Thymus (tissue), 11 donors: ENCODE results near the gene FOXP4. TPM values are rescaled to one million over a fixed set of nuclear protein-coding genes. Genes with fewer than 3 reads are reported as not detected.
"Not testable (repeated sequence)": the region's sequence is repeated elsewhere in the genome, so short reads cannot be mapped to it uniquely, and the experiment has no call there.

ENCODE experiments used
- DNase-seq, 9 donors: peaks; one replicate each; pipeline ENCODE4 v3.0.0-alpha.2; 2013; ENCODE audit warnings: low spot score in 9 of 9, low read depth in 6 of 9, missing footprints in 1 of 9
- H3K27ac ChIP-seq, 2 donors: one replicate each; pipeline ENCODE4 v1.5.1; 2013; ENCODE audit warnings: control low read depth in 1 of 2, low read depth in 1 of 2, low read length in 1 of 2, mild to moderate bottlenecking in 1 of 2, moderate library complexity in 1 of 2
- H3K27me3 ChIP-seq, 2 donors: one replicate each; pipeline ENCODE4 v1.5.1; 2013; ENCODE audit warnings: low read length in 1 of 2; ENCODE audit not compliant: control insufficient read depth in 2 of 2, insufficient read depth in 1 of 2
- H3K36me3 ChIP-seq, 2 donors: one replicate each; pipeline ENCODE4 v1.5.1; 2013; ENCODE audit warnings: low read length in 1 of 2, mild to moderate bottlenecking in 1 of 2, moderate library complexity in 1 of 2; ENCODE audit not compliant: control insufficient read depth in 2 of 2, insufficient read depth in 2 of 2
- H3K4me1 ChIP-seq, 2 donors: one replicate each; pipeline ENCODE4 v1.5.1; 2013; ENCODE audit warnings: low read length in 2 of 2; ENCODE audit not compliant: control insufficient read depth in 2 of 2, insufficient read depth in 2 of 2
- H3K4me3 ChIP-seq, 2 donors: one replicate each; pipeline ENCODE4 v1.5.1; 2013; ENCODE audit warnings: low read length in 2 of 2, control low read depth in 1 of 2, mild to moderate bottlenecking in 1 of 2
- H3K9me3 ChIP-seq, 2 donors: one replicate each; pipeline ENCODE4 v1.5.1; 2013; ENCODE audit warnings: low read length in 1 of 2, mild to moderate bottlenecking in 1 of 2; ENCODE audit not compliant: control insufficient read depth in 2 of 2, insufficient read depth in 1 of 2
- WGBS: extraction: QIAGEN DNeasy Blood & Tissue Kit; methylation state at CpG from one replicate; pipeline ENCODE4 v1.1.7; 2013; 5-methylcytosine and 5-hydroxymethylcytosine counted together
- polyA plus RNA-seq: library from polyadenylated mRNA; stranded (reverse); fragments of 200-250 nt; gene quantifications from one replicate; pipeline ENCODE4 v1.2.3, GENCODE V29; 2013
- total RNA-seq: library from RNA; stranded (reverse); fragments of 120-200 nt; gene quantifications from one replicate; pipeline ENCODE4 v1.2.4, GENCODE V29; 2013
- donor health status: healthy.

The FOXP4 gene
- total and polyA plus RNA-seq, 2 donors, result 2.0 to 15.0 TPM

DNA sequence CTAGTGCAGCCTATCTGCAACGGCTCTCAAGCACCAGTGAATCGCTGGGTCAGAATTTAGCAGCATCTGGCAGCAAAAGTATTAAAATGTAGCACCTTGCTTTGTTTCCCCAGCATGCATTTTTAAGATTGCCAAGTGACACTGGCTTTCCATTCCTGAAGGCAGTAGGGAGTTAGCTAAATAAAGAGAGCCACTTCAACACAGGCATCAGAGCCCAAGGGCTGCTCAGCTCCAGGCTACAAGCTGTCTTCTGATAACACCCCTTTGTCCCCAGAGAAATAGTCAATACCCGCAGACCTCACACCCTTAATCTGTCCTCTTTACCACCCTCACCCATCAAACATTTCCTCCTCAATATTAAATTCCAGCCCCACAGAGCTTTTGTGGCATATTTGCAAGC, 72.4 kb downstream of the FOXP4 start:
- no peak for DNase-seq
- Histone ChIP-seq H3K27me3 (no peaks in the 10 kb centered on the region), H3K27ac (no peak overlapping the region), H3K9me3 (no peaks in the 10 kb centered on the region), H3K4me1 (no peaks in the 10 kb centered on the region), H3K4me3 (no peak overlapping the region), H3K36me3 (no peaks in the 10 kb centered on the region)
- 95% methylated on average over 3 of the region's 3 CpGs for WGBS

DNA sequence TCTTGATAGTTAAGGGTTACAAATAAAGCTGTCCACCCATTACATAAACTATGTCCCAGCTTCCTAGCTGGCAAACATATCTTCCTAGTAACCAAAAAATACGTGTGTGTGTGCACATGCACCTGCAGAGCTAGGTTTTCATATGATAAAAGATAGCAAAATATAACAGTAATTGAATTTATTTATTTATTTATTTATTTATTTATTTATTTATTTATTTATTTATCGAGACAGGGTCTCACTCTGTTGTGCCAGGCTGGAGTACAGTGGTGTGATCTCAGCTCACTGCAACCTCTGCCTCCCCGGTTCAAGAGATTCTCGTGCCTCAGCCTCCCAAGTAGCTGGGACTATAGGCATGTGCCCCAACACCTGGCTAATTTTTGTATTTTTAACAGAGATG, 73.0 kb downstream of the FOXP4 start:
- H3K9me3 ChIP-seq, H3K4me3 ChIP-seq, H3K27me3 ChIP-seq, H3K27ac ChIP-seq, H3K4me1 ChIP-seq, H3K36me3 ChIP-seq, DNase-seq: not testable (repeated sequence)
- WGBS, result 92% methylated on average over 4 of the region's 4 CpGs

DNA sequence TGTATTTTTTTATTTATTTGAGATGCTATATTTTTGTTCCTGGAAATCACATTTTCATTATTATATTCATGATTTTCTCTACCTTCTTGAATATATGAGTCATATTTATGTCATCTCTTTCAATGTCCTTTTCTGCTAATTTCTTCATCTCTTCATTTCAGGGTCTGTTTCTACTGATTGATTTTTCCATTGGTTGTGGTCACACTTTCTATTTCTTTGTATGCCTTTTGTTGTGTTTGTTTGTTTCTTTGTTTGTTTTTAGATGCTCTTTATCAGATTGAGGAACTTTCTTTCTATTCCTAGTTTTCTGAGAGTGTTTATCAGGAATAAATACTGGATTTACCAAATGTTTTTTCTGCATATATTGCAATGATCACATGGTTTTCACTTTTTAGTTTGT, 75.2 kb downstream of the FOXP4 start:
- no peak for DNase-seq
- Histone ChIP-seq H3K27ac (no peak overlapping the region), H3K4me1 (peaks cover 6 to 19% of the 10 kb centered on the region in 2 donors), H3K36me3 (no peaks in the 10 kb centered on the region), H3K27me3 (no peaks in the 10 kb centered on the region), H3K9me3 (no peaks in the 10 kb centered on the region), H3K4me3 (no peak overlapping the region)

DNA sequence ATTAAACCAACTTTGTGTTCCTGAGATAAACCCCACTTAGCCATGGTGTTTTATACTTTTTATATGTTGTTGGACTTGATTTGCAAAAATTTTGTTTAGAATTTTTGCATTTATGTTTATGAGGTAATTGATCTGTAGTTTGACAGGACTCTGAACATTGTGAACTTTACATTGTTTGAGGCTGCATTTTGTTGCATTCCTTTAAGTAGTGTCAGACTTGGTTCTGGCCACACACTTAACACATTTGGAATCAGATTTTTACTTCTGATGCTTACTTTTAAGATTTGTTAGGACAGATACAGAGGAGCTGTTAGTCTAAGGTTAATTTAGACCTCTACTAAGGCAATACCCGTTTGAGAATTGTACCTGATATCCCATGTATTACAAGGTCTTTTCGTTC, 75.6 kb downstream of the FOXP4 start:
- 92% methylated on average over 2 of the region's 2 CpGs for WGBS
- H3K27me3 ChIP-seq, result no peaks in the 10 kb centered on the region

GRCh38 chr6:41622206-41622988, 76.2 kb downstream of the FOXP4 start:
- no peaks in the 10 kb centered on the region for H3K9me3 ChIP-seq
- H3K27me3 ChIP-seq, result no peaks in the 10 kb centered on the region
- H3K4me3 ChIP-seq, result no peak overlapping the region
- no peak overlapping the region for H3K27ac ChIP-seq
- 92% methylated on average over 3 of the region's 3 CpGs for whole genome bisulfite sequencing
- no peaks in the 10 kb centered on the region for H3K36me3 ChIP-seq
- peaks cover 10 to 26% of the 10 kb centered on the region in 2 donors for H3K4me1 ChIP-seq
- no peak for DNase-seq

More for the DNA sequence above, 75.6 kb downstream of the FOXP4 start:
- H3K27ac ChIP-seq, result no peak overlapping the region
- peaks cover 8 to 21% of the 10 kb centered on the region in 2 donors for H3K4me1 ChIP-seq
- DNase-seq, result no peak
- no peak overlapping the region for H3K4me3 ChIP-seq
- no peaks in the 10 kb centered on the region for H3K36me3 ChIP-seq
- no peaks in the 10 kb centered on the region for H3K9me3 ChIP-seq

- H3K27me3 ChIP-seq, result no peaks in the 10 kb centered on the region
- no peaks in the 10 kb centered on the region for H3K36me3 ChIP-seq
- no peak overlapping the region for H3K4me3 ChIP-seq
- 97% methylated on average over 6 of the region's 6 CpGs for WGBS
- H3K9me3 ChIP-seq, result no peaks in the 10 kb centered on the region
- DNase-seq, result no peak
- H3K4me1 ChIP-seq, result peaks cover 10 to 26% of the 10 kb centered on the region in 2 donors
- H3K27ac ChIP-seq, result no peak overlapping the region
These were observed 77.1 kb downstream of the FOXP4 start for GRCh38 chr6:41623330-41623729.

DNA sequence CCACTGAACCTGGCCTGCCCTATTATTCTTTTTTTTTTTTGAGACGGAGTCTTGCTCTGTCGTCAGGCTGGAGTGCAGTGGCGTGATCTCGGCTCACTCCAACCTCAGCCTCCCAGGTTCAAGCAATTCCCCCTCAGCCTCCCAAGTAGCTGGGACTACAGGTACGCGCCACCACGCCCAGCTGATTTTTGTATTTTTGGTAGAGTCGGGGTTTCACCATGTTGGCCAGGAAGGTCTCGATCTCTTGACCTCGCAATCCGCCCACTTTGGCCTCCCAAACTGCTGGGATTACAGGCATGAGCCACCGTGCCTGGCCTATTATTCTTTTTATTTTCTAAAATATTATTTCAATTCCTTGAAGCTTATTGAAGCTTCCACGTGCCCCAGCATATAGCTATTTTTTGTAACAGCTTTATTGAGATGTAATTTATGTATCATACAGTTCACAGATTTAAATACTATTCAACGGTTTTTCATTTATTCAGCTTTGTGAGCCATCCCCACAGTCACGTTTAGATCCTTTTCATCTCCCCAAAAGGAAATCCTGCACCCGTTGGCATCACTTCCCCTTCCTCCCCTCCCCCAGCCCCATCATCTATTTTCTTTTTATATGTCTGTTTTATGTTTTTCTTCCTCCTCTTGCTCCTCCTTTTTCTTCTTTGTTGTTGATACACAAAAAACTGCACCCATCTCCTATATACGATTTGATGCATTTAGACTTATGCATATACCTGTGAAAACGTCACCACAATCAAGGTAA, 78.6 kb downstream of the FOXP4 start:
- no peak overlapping the region for H3K4me3 ChIP-seq
- 79% methylated on average over 18 of the region's 18 CpGs for WGBS
- no peaks in the 10 kb centered on the region for H3K27me3 ChIP-seq
- H3K36me3 ChIP-seq, result no peaks in the 10 kb centered on the region
- no peaks in the 10 kb centered on the region for H3K9me3 ChIP-seq
- H3K27ac ChIP-seq, result peak overlapping the region in 1 of 2 donors; percentile 77
- peak in 1 of 9 donors; percentile 54 for DNase-seq
- H3K4me1 ChIP-seq, result peaks cover 10 to 26% of the 10 kb centered on the region in 2 donors

DNA sequence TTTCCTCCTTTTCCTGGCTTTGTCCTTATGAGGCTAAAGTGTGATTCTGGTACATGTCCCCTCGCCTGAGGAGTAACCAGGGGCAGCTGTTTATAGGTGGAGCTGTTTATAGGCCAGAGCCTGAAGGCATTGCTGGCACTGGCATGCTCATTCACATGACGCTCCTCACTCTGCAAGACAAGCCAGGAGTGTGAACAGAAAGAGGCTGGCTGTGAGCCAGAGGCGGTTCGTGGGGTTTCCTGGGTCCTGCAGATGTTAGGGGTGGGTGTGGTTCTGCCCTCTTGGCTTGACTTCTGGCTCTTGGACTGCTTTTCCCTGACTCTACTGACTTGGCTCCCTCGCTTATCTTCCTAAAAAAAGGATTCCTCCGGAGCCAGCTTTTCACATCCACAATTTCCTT, 79.3 kb downstream of the FOXP4 start:
- peak in 2 of 9 donors; percentile 22 to 61 for DNase-seq
- 50% methylated on average over 6 of the region's 6 CpGs for WGBS
- H3K27me3 ChIP-seq, result no peaks in the 10 kb centered on the region
- peaks cover 10 to 26% of the 10 kb centered on the region in 2 donors for H3K4me1 ChIP-seq
- H3K27ac ChIP-seq, result peak overlapping the region in 1 of 2 donors; percentile 77
- H3K9me3 ChIP-seq, result no peaks in the 10 kb centered on the region
- no peak overlapping the region for H3K4me3 ChIP-seq
- no peaks in the 10 kb centered on the region for H3K36me3 ChIP-seq

- no peak for DNase-seq
- Histone ChIP-seq H3K4me3 (no peak overlapping the region), H3K36me3 (no peaks in the 10 kb centered on the region), H3K27me3 (peaks cover 0 to 2% of the 10 kb centered on the region in 2 donors), H3K9me3 (no peaks in the 10 kb centered on the region), H3K27ac (no peak overlapping the region), H3K4me1 (peaks cover 10 to 26% of the 10 kb centered on the region in 2 donors)
- 98% methylated on average over 4 of the region's 4 CpGs for WGBS
These were observed 79.8 kb downstream of the FOXP4 start for GRCh38 chr6:41626022-41626421.
